Duodenal mucosa (tissue), 2 donors: ENCODE measurements around the gene SLITRK2.

Experiments
- H3K27ac ChIP-seq: one replicate; pipeline ENCODE4 v1.7.0; 2013; ENCODE audit warnings: low read depth, low read length
- H3K27me3 ChIP-seq, 2 donors: one replicate each; pipeline ENCODE4 v1.7.0; 2013; ENCODE audit warnings: low read length in 2 of 2, control low read depth in 1 of 2; ENCODE audit not compliant: insufficient read depth in 2 of 2, control insufficient read depth in 1 of 2
- H3K36me3 ChIP-seq, 2 donors: one replicate each; pipeline ENCODE4 v1.7.0; 2013; ENCODE audit warnings: low read length in 2 of 2, control low read depth in 1 of 2; ENCODE audit not compliant: insufficient read depth in 2 of 2, control insufficient read depth in 1 of 2
- H3K4me1 ChIP-seq, 2 donors: one replicate each; pipeline ENCODE4 v1.7.0; 2013; ENCODE audit warnings: low read length in 2 of 2, control low read depth in 1 of 2; ENCODE audit not compliant: insufficient read depth in 2 of 2, control insufficient read depth in 1 of 2
- H3K4me3 ChIP-seq, 2 donors: one replicate each; pipeline ENCODE4 v1.7.0; 2013; ENCODE audit warnings: low read length in 2 of 2, low read depth in 1 of 2
- H3K9ac ChIP-seq, 2 donors: one replicate each; pipeline ENCODE4 v1.7.0; 2013; ENCODE audit warnings: low read length in 2 of 2, low read depth in 1 of 2
- H3K9me3 ChIP-seq, 2 donors: one replicate each; pipeline ENCODE4 v1.7.0; 2013; ENCODE audit warnings: low read length in 2 of 2, control low read depth in 1 of 2; ENCODE audit not compliant: control insufficient read depth in 1 of 2

Gene SLITRK2, protein sequence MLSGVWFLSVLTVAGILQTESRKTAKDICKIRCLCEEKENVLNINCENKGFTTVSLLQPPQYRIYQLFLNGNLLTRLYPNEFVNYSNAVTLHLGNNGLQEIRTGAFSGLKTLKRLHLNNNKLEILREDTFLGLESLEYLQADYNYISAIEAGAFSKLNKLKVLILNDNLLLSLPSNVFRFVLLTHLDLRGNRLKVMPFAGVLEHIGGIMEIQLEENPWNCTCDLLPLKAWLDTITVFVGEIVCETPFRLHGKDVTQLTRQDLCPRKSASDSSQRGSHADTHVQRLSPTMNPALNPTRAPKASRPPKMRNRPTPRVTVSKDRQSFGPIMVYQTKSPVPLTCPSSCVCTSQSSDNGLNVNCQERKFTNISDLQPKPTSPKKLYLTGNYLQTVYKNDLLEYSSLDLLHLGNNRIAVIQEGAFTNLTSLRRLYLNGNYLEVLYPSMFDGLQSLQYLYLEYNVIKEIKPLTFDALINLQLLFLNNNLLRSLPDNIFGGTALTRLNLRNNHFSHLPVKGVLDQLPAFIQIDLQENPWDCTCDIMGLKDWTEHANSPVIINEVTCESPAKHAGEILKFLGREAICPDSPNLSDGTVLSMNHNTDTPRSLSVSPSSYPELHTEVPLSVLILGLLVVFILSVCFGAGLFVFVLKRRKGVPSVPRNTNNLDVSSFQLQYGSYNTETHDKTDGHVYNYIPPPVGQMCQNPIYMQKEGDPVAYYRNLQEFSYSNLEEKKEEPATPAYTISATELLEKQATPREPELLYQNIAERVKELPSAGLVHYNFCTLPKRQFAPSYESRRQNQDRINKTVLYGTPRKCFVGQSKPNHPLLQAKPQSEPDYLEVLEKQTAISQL

DNA sequence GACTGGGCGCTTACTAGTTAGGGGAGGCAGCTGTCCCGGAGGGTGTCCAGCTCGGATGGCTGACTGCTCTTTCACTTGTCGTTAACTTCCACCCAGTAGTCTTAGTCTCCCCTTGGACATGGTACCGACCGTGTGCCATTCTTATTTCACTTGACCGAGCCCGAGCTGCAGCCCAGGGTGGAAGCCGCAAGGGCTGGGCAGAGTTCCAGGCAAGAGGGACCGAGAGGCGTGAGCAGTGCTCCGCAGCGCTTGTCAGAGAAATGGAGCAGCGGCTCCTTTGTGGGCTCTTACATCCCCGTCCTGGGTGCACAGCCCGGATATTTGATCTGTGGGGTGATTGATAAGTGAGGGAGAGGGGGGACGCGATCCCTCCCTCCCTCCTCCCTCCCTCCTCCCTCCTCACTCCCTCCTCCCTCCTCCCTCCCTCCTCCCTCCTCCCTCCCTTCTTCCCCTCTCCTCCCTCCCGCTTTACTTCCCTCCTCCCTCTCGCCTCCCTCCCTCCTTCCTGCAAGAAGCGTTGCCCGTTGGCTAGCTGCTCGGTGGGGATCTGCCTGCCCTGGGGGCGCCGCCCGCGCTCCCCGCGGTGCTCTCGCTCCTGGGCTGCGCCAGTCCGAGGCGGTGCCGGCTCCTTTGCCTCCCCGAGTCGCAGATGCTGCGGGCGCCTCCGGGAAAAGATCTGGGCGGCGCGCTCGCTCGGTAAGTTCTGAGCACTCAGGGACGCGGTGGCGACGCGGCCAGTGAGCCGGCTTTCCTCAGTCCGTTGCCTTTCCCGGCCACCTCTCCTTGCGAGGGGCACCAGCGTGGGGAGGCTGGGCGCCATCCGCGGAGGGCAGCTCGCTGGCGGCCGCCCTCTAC lies at the start of gene SLITRK2:
TSS of gene SLITRK2 (plus strand) at position 499 of the 855 bp plus-strand sequence. CDS start 4,597 bp downstream, outside the sequence.
- H3K9me3 ChIP-seq: no peaks in the 10 kb centered on the region
- H3K36me3 ChIP-seq: no peaks in the 10 kb centered on the region
- peak within 1 kb of the TSS; percentile 3 to 32 for H3K4me3 ChIP-seq
- H3K9ac ChIP-seq: no peak within 1 kb of the TSS
- peaks cover 11 to 22% of the 10 kb centered on the region in 2 donors for H3K27me3 ChIP-seq
- no peaks in the 10 kb centered on the region for H3K4me1 ChIP-seq
- no peak within 1 kb of the TSS for H3K27ac ChIP-seq

DNA sequence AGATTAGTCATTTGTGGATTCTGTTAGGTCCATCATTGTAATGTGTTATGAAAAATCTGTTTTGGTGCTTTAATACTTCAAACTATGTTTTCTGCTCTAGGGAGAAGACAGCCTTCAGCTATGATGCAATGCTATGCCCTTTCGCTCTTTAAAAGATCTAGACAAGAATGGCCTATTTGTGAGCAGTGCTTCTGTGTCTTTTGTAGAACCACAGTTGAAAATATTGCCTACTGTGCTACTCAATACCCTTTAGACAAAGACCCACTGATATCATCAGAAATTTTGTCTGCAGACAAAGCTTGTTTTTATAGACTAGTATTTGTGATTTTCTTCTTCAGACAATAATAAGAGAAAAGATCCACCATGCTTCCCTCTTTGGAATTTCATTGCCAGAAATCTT lies 44.6 kb upstream of the SLITRK2 start:
- H3K27me3 ChIP-seq: no peaks in the 10 kb centered on the region
- no peak overlapping the region for H3K4me3 ChIP-seq
- H3K36me3 ChIP-seq: no peaks in the 10 kb centered on the region
- no peaks in the 10 kb centered on the region for H3K9me3 ChIP-seq
- H3K4me1 ChIP-seq: no peaks in the 10 kb centered on the region
- H3K9ac ChIP-seq: no peak overlapping the region
- no peak overlapping the region for H3K27ac ChIP-seq

DNA sequence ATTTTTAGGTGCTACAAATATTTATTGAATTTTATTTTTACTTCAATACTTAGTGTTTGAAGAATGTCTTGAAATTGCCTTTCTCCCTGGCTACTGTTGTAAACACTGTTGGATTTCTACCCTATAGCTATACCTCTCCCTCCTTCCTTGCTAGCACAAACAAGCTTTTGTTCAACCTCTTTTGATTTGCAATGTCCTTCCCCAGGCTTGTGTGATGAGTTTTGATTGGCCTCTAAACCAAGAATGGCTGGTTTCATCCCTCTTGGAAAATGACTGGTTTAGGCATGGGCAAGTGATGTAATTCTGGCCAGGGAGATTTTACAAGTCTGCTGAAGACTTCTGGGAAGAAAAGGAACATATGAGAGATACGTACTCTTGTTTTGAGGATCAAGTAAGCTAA lies 25.3 kb upstream of the SLITRK2 start:
- no peaks in the 10 kb centered on the region for H3K27me3 ChIP-seq
- no peak overlapping the region for H3K27ac ChIP-seq
- no peak overlapping the region for H3K9ac ChIP-seq
- no peak overlapping the region for H3K4me3 ChIP-seq
- no peaks in the 10 kb centered on the region for H3K4me1 ChIP-seq
- H3K9me3 ChIP-seq: no peaks in the 10 kb centered on the region
- H3K36me3 ChIP-seq: no peaks in the 10 kb centered on the region

GRCh38 chrX:145803508-145803907 lies 14.1 kb upstream of the SLITRK2 start:
- no peak overlapping the region for H3K27ac ChIP-seq

GRCh38 chrX:145813081-145813480 lies 4.5 kb upstream of the SLITRK2 start:
- Histone ChIP-seq H3K36me3 (no peaks in the 10 kb centered on the region), H3K9ac (no peak overlapping the region), H3K27me3 (no peaks in the 10 kb centered on the region), H3K4me3 (no peak overlapping the region), H3K4me1 (no peaks in the 10 kb centered on the region), H3K9me3 (no peaks in the 10 kb centered on the region), H3K27ac (no peak overlapping the region)

More at GRCh38 chrX:145803508-145803907, 14.1 kb upstream of the SLITRK2 start:
- Histone ChIP-seq H3K4me1 (no peaks in the 10 kb centered on the region), H3K9me3 (no peaks in the 10 kb centered on the region), H3K27me3 (no peaks in the 10 kb centered on the region), H3K4me3 (no peak overlapping the region), H3K36me3 (no peaks in the 10 kb centered on the region), H3K9ac (no peak overlapping the region)

DNA sequence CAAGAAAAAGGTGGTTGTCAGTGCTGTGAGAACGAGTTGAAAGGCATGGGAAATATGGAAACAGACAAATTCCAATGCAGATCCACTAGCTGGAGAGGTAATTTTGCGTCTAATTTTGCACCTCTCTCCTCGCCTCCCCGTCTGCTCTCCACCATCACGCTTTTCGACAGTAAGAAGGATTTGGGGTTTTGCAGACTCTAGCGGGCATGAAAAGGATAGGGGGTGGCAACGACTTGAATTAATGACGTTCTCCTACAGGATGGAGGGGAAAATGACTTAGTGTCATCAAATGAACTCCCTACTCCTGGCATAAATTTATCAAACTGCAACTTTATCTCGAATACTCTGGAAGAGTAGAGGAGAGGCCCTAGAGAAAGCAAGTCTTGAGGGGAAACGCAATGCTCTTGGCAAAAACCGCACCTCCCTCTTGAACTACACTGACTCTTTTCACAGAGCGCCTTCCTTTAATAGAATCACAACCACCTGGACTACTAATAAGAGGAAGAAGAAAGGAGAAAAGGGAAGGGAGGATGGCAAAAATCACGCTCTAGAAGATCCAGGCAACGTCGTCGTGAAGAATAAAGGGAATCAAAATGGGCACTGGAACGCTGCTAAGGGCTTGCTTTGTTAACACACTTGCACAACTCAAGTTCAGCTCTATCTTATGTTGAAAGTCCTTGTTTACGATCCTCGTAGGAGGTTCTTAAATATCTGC lies 871 bp upstream of the SLITRK2 start:
- Histone ChIP-seq H3K36me3 (no peaks in the 10 kb centered on the region), H3K9ac (no peak overlapping the region), H3K4me1 (no peaks in the 10 kb centered on the region), H3K27me3 (peaks cover 11 to 22% of the 10 kb centered on the region in 2 donors), H3K4me3 (peak overlapping the region in 1 of 2 donors; percentile 3), H3K9me3 (no peaks in the 10 kb centered on the region), H3K27ac (no peak overlapping the region)

DNA sequence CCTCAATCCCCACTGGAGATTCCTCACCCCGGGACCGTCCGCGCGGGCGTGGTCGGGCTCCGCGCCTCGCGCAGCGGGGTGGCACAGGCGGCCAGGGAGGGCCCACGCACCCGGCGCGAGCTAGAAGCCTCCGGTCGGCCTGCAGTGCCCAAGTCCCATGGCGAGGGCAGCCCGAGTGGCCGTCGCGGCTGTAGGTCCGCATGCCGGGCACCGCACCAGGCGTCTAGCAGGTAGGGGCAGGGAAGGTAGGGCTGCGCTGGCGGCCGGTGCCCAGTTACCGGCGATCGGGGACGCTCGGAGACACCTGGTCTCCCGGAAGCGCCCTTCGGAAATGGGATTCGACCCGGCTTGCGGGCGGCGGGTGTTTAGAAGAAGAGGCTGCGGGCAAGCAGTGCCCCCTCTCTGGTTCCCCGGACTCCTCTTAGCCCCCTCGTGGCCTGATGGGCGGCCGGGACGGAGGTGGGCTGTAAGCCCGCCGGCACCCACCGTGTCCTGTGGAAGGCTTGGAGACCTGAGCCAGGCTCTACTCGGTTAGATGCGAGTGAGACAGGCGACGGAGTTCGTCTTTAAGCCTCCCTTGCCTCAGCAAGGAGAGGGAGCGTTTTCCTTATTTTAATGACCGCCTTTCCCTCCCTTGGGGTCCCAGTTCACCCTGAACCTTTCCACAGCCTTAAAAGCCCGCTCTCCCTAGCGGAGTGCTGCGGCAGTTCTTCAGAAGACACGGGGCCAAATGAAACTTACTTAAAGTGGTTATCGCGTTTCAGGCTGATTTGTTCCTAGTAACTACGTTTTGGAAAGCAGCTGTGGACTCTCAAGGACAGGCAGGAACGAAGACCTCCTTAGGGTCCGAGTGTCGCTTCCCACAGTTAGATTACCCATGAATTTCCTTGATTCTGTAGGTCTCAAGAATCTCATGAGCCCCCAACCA lies 821 bp downstream of the SLITRK2 start:
- no peak overlapping the region for H3K9ac ChIP-seq

GRCh38 chrX:145820825-145821224 lies 3.2 kb downstream of the SLITRK2 start:
- no peak overlapping the region for H3K4me3 ChIP-seq
- H3K9me3 ChIP-seq: no peaks in the 10 kb centered on the region
- peaks cover 11 to 22% of the 10 kb centered on the region in 2 donors for H3K27me3 ChIP-seq
- H3K9ac ChIP-seq: no peak overlapping the region
- H3K27ac ChIP-seq: no peak overlapping the region
- H3K36me3 ChIP-seq: no peaks in the 10 kb centered on the region
- H3K4me1 ChIP-seq: no peaks in the 10 kb centered on the region

More for the DNA sequence above, 821 bp downstream of the SLITRK2 start:
- peaks cover 11 to 22% of the 10 kb centered on the region in 2 donors for H3K27me3 ChIP-seq
- peak overlapping the region in 1 of 2 donors; percentile 32 for H3K4me3 ChIP-seq
- H3K36me3 ChIP-seq: no peaks in the 10 kb centered on the region
- H3K9me3 ChIP-seq: no peaks in the 10 kb centered on the region
- H3K4me1 ChIP-seq: no peaks in the 10 kb centered on the region
- no peak overlapping the region for H3K27ac ChIP-seq
